ENCODE results near the gene MRPS17. TPM values are rescaled to one million over a fixed set of nuclear protein-coding genes. Genes with fewer than 3 reads are reported as not detected.
A peak's percentile ranks its signal among the peaks of the same experiment; 100 is the strongest.
"Not testable (repeated sequence)": the region's sequence is repeated elsewhere in the genome, so short reads cannot be mapped to it uniquely, and the experiment has no call there.

Gene MRPS17
- total RNA-seq, result 10 to 100 TPM; 11.6 to 12.0 TPM

DNA sequence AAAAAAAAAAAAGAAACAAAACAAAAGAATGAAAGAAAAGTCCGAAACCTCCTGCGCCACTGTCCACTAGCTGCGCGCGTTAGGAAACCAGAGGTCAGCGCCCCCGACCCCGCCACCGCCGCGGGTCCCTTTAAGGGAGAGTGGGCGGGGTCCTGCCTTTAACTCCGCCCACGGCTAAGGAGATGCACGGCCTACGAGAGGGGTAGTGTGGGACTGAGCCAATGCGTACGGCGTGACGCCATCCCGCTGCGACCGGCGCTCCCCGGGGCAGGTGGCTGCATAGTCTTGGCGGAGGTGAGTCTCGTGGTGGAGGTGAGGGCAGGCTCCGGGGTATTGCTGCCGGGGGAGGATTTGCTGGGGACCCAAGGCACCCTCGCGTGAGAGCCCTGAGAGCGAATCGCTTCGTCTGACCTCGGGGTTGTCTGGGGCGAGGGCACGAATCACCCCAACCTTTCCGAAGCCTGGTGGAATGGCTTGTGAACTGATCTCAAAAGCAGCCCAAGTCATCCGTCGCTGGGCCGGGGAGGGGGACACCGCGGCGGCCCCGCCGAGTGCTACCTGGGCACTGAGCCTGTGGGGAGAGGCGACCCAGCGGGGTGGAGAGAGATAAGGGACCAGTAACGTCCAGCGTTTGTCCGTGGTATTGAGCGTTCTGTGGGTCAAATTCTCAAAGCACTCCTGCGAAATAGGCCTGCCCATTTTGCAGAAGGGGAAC is at the start of gene MRPS17:
TSS of gene MRPS17 (plus strand) at position 241 of the 715 bp plus-strand sequence. CDS start 1,319 bp downstream, outside the sequence.
- Mint-ChIP-seq H3K9me3 (peaks cover 5% of the 10 kb centered on the region), H3K36me3 (ENCODE audit: low read depth) (peaks cover 18% of the 10 kb centered on the region), H3K4me1 (peaks cover 23% of the 10 kb centered on the region), H3K27ac (peak within 1 kb of the TSS; percentile 85), H3K27me3 (no peaks in the 10 kb centered on the region), H3K4me3 (peak within 1 kb of the TSS; percentile 93)
- CTCF ChIA-PET, result interaction anchor here (0.6 kb wide), 1 partner anchor 672 kb away, joined by 4 read pairs; no protein-coding TSS in a partner anchor
- peak; percentile 93 for DNase-seq
- POLR2A ChIA-PET, result interaction anchor here (1.1 to 1.4 kb wide), 2 partner anchors 12 to 100 kb away, joined by 3 read pairs; partner anchors contain the start of genes CCT6A and PSPH

GRCh38 chr7:55903985-55904759 is 47.5 kb upstream of the MRPS17 start:
- peaks cover 10% of the 10 kb centered on the region for H3K9me3 Mint-ChIP-seq
- no peak overlapping the region for H3K4me3 Mint-ChIP-seq
- no peaks in the 10 kb centered on the region for H3K27me3 Mint-ChIP-seq
- ChIA-PET CTCF (no interaction called here), POLR2A (no interaction called here)
- H3K4me1 Mint-ChIP-seq, result peaks cover 3% of the 10 kb centered on the region
- peaks cover 1% of the 10 kb centered on the region for H3K36me3 Mint-ChIP-seq (ENCODE audit: low read depth)
- DNase-seq, result no peak
- H3K27ac Mint-ChIP-seq, result no peak overlapping the region

DNA sequence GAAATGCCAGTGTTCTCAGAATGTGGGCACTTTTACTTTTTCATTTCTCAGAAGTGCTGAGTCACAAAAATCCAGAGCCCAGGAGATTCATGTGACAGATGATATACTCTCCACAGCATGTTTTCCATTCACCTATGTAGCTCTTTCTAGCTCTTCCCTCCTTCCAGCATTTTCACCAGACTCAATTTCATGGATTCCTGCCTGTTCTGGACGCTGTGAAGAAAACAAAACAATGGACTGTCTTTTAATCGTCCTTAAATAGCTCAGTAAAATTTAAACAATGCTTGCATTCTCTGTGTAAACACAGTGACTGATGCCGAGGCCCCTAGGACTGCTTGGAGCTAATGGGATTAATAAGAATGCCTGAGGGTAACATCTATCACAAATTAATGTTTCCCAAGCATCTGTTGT is 38.9 kb upstream of the MRPS17 start:
- H3K9me3 Mint-ChIP-seq, result peaks cover under 1% of the 10 kb centered on the region
- peaks cover 8% of the 10 kb centered on the region for H3K4me1 Mint-ChIP-seq

GRCh38 chr7:55917771-55918170 is 33.9 kb upstream of the MRPS17 start:
- H3K4me3 Mint-ChIP-seq, result no peak overlapping the region
- ChIA-PET CTCF (interaction anchor here (0.8 kb wide), 1 partner anchor 45 kb away, joined by 3 read pairs; no protein-coding TSS in a partner anchor), POLR2A (no interaction called here)
- H3K36me3 Mint-ChIP-seq (ENCODE audit: low read depth), result peaks cover 5% of the 10 kb centered on the region
- DNase-seq, result no peak
- H3K9me3 Mint-ChIP-seq, result no peaks in the 10 kb centered on the region
- H3K27ac Mint-ChIP-seq, result no peak overlapping the region
- no peaks in the 10 kb centered on the region for H3K27me3 Mint-ChIP-seq
- peaks cover 1% of the 10 kb centered on the region for H3K4me1 Mint-ChIP-seq

More for the DNA sequence above, 38.9 kb upstream of the MRPS17 start:
- Mint-ChIP-seq H3K4me3 (no peak overlapping the region), H3K27ac (no peak overlapping the region), H3K36me3 (ENCODE audit: low read depth) (peaks cover 14% of the 10 kb centered on the region), H3K27me3 (no peaks in the 10 kb centered on the region)
- DNase-seq, result no peak
- CTCF ChIA-PET, result no interaction called here
- POLR2A ChIA-PET, result no interaction called here

- POLR2A ChIA-PET, result no interaction called here
- H3K27ac Mint-ChIP-seq, result no peak overlapping the region
- no peak for DNase-seq
- H3K4me1 Mint-ChIP-seq, result no peaks in the 10 kb centered on the region
- H3K9me3 Mint-ChIP-seq, result peaks cover 11% of the 10 kb centered on the region
- CTCF ChIA-PET, result no interaction called here
- H3K4me3 Mint-ChIP-seq, result no peak overlapping the region
- no peaks in the 10 kb centered on the region for H3K27me3 Mint-ChIP-seq
- H3K36me3 Mint-ChIP-seq (ENCODE audit: low read depth), result peaks cover 6% of the 10 kb centered on the region
Measured at GRCh38 chr7:55928006-55928767, 23.5 kb upstream of the MRPS17 start.

- H3K36me3 Mint-ChIP-seq (ENCODE audit: low read depth), result no peaks in the 10 kb centered on the region
- no peak overlapping the region for H3K4me3 Mint-ChIP-seq
- no peaks in the 10 kb centered on the region for H3K4me1 Mint-ChIP-seq
- CTCF ChIA-PET, result no interaction called here
- POLR2A ChIA-PET, result no interaction called here
- DNase-seq, result no peak
- H3K27me3 Mint-ChIP-seq, result no peaks in the 10 kb centered on the region
- H3K27ac Mint-ChIP-seq, result no peak overlapping the region
- peaks cover 13% of the 10 kb centered on the region for H3K9me3 Mint-ChIP-seq
Measured at GRCh38 chr7:55931421-55932151, 20.1 kb upstream of the MRPS17 start.

- H3K4me1 Mint-ChIP-seq, result no peaks in the 10 kb centered on the region
- ChIA-PET POLR2A (interaction anchor here (0.7 kb wide), 1 partner anchor 24 kb away, joined by 3 read pairs; no protein-coding TSS in a partner anchor), CTCF (no interaction called here)
- H3K27ac Mint-ChIP-seq, result no peak overlapping the region
- no peak overlapping the region for H3K4me3 Mint-ChIP-seq
- H3K27me3 Mint-ChIP-seq, result no peaks in the 10 kb centered on the region
- DNase-seq, result no peak
- H3K9me3 Mint-ChIP-seq, result peaks cover 44% of the 10 kb centered on the region
- peaks cover 17% of the 10 kb centered on the region for H3K36me3 Mint-ChIP-seq (ENCODE audit: low read depth)
Measured at GRCh38 chr7:55939514-55940123, 12.1 kb upstream of the MRPS17 start.

GRCh38 chr7:55946545-55946944 is 5.1 kb upstream of the MRPS17 start:
- POLR2A ChIA-PET, result no interaction called here
- peaks cover 6% of the 10 kb centered on the region for H3K36me3 Mint-ChIP-seq (ENCODE audit: low read depth)
- no peak for DNase-seq
- H3K27ac Mint-ChIP-seq, result no peak overlapping the region
- peaks cover 26% of the 10 kb centered on the region for H3K9me3 Mint-ChIP-seq
- H3K27me3 Mint-ChIP-seq, result no peaks in the 10 kb centered on the region
- H3K4me1 Mint-ChIP-seq, result peaks cover under 1% of the 10 kb centered on the region
- CTCF ChIA-PET, result no interaction called here
- H3K4me3 Mint-ChIP-seq, result no peak overlapping the region

- H3K4me1 Mint-ChIP-seq, result peaks cover 23% of the 10 kb centered on the region
- H3K9me3 Mint-ChIP-seq, DNase-seq, H3K27me3 Mint-ChIP-seq: not testable (repeated sequence)
- peak overlapping the region; percentile 85 for H3K27ac Mint-ChIP-seq
- H3K36me3 Mint-ChIP-seq (ENCODE audit: low read depth), result peaks cover 19% of the 10 kb centered on the region
- ChIA-PET CTCF (interaction anchor here (0.6 kb wide), 1 partner anchor 60 kb away, joined by 3 read pairs; no protein-coding TSS in a partner anchor), POLR2A (interaction anchor here (1.1 kb wide), 1 partner anchor 12 kb away, joined by 3 read pairs; no protein-coding TSS in a partner anchor)
- peak overlapping the region; percentile 93 for H3K4me3 Mint-ChIP-seq
Measured at GRCh38 chr7:55952352-55952671, 635 bp downstream of the MRPS17 start.

GRCh38 chr7:55953707-55954475 is 2.2 kb downstream of the MRPS17 start:
- Mint-ChIP-seq H3K27me3 (no peaks in the 10 kb centered on the region), H3K36me3 (ENCODE audit: low read depth) (peaks cover 24% of the 10 kb centered on the region), H3K4me3 (peak overlapping the region; percentile 93), H3K9me3 (peaks cover 3% of the 10 kb centered on the region), H3K27ac (no peak overlapping the region), H3K4me1 (peaks cover 23% of the 10 kb centered on the region)
- CTCF ChIA-PET, result interaction anchor here (1.7 kb wide), 1 partner anchor 9 kb away, joined by 9 read pairs; no protein-coding TSS in a partner anchor
- POLR2A ChIA-PET, result no interaction called here
- no peak for DNase-seq

DNA sequence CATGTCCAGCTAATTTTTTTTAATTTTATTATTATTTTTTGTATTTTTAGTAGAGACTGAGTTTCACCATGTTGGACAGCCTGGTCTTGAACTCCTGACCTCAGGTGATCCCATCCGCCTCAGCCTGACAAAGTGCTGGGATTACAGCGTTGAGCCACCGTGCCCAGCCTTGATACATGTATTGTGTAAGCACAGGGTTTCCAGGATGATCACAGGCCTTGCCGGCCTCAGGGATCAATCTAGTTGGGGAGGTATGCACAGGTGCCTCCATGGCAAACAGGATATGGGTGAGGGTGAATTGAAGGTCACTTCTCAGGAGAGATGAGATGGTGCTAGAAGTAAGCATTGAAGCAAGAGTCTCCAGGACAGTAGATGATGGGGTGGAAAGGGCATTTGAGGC is 5.5 kb downstream of the MRPS17 start:
- peaks cover 16% of the 10 kb centered on the region for H3K4me1 Mint-ChIP-seq
- POLR2A ChIA-PET, result no interaction called here
- H3K9me3 Mint-ChIP-seq, result no peaks in the 10 kb centered on the region
- H3K36me3 Mint-ChIP-seq (ENCODE audit: low read depth), result peaks cover 24% of the 10 kb centered on the region
- CTCF ChIA-PET, result interaction anchor here (1.0 kb wide), 1 partner anchor 216 kb away, joined by 3 read pairs; no protein-coding TSS in a partner anchor
- no peaks in the 10 kb centered on the region for H3K27me3 Mint-ChIP-seq
- H3K27ac Mint-ChIP-seq, result no peak overlapping the region
- no peak for DNase-seq
- no peak overlapping the region for H3K4me3 Mint-ChIP-seq
